ENCODE data around the gene BCL11A.

The BCL11A gene

GRCh38 chr2:60553495-60554073 lies at the start of gene BCL11A:
TSS of gene BCL11A (minus strand) at chr2:60553654. CDS start at chr2:60553270, 384 bp downstream.
- no peak for DNase-seq

- DNase-seq: no peak
Observed at GRCh38 chr2:60602828-60603532, 49.5 kb upstream of the BCL11A start.

- DNase-seq: no peak
Observed at GRCh38 chr2:60602388-60602787, 48.9 kb upstream of the BCL11A start.

GRCh38 chr2:60598271-60598670 lies 44.8 kb upstream of the BCL11A start:
- no peak for DNase-seq

- no peak for DNase-seq
Observed at GRCh38 chr2:60597346-60597745, 43.9 kb upstream of the BCL11A start.

- DNase-seq: no peak
Observed at GRCh38 chr2:60596411-60596810, 43.0 kb upstream of the BCL11A start.

- DNase-seq: no peak
Observed at GRCh38 chr2:60595953-60596352, 42.5 kb upstream of the BCL11A start.

- no peak for DNase-seq
Observed at GRCh38 chr2:60589104-60589503, 35.6 kb upstream of the BCL11A start.

- no peak for DNase-seq
Observed at GRCh38 chr2:60586081-60586480, 32.6 kb upstream of the BCL11A start.

- no peak for DNase-seq
Observed at GRCh38 chr2:60585276-60585675, 31.8 kb upstream of the BCL11A start.

- DNase-seq: no peak
Observed at GRCh38 chr2:60583604-60584003, 30.1 kb upstream of the BCL11A start.

GRCh38 chr2:60581433-60582282 lies 28.2 kb upstream of the BCL11A start:
- peak; percentile 9 for DNase-seq

- no peak for DNase-seq
Observed at GRCh38 chr2:60577682-60578283, 24.3 kb upstream of the BCL11A start.

GRCh38 chr2:60573251-60573650 lies 19.8 kb upstream of the BCL11A start:
- DNase-seq: no peak

- no peak for DNase-seq
Observed at GRCh38 chr2:60570251-60570650, 16.8 kb upstream of the BCL11A start.

GRCh38 chr2:60569680-60570111 lies 16.2 kb upstream of the BCL11A start:
- no peak for DNase-seq

- no peak for DNase-seq
Observed at GRCh38 chr2:60567919-60568768, 14.7 kb upstream of the BCL11A start.

- DNase-seq: no peak
Observed at GRCh38 chr2:60567096-60567495, 13.6 kb upstream of the BCL11A start.

- DNase-seq: no peak
Observed at GRCh38 chr2:60565472-60565871, 12.0 kb upstream of the BCL11A start.

- no peak for DNase-seq
Observed at GRCh38 chr2:60560734-60561644, 7.5 kb upstream of the BCL11A start.

- DNase-seq: no peak
Observed at GRCh38 chr2:60559880-60560279, 6.4 kb upstream of the BCL11A start.
